HG02840 (cell line): ENCODE results near the gene SULT4A1.

Source experiments
- ATAC-seq: cut with Tn5 transposase; IDR thresholded peaks from one replicate; pipeline ENCODE4 v1.9.1; 2021; ENCODE audit warnings: mild to moderate bottlenecking, moderate library complexity, moderate number of reproducible peaks; ENCODE audit not compliant: unreplicated experiment, low FRiP score

The SULT4A1 gene

GRCh38 chr22:43847376-43848289 is 14.7 kb downstream of the SULT4A1 start:
- ATAC-seq, result no peak

GRCh38 chr22:43846966-43847365 is 15.3 kb downstream of the SULT4A1 start:
- no peak for ATAC-seq

- no peak for ATAC-seq
Observed at GRCh38 chr22:43845981-43846380, 16.3 kb downstream of the SULT4A1 start.

DNA sequence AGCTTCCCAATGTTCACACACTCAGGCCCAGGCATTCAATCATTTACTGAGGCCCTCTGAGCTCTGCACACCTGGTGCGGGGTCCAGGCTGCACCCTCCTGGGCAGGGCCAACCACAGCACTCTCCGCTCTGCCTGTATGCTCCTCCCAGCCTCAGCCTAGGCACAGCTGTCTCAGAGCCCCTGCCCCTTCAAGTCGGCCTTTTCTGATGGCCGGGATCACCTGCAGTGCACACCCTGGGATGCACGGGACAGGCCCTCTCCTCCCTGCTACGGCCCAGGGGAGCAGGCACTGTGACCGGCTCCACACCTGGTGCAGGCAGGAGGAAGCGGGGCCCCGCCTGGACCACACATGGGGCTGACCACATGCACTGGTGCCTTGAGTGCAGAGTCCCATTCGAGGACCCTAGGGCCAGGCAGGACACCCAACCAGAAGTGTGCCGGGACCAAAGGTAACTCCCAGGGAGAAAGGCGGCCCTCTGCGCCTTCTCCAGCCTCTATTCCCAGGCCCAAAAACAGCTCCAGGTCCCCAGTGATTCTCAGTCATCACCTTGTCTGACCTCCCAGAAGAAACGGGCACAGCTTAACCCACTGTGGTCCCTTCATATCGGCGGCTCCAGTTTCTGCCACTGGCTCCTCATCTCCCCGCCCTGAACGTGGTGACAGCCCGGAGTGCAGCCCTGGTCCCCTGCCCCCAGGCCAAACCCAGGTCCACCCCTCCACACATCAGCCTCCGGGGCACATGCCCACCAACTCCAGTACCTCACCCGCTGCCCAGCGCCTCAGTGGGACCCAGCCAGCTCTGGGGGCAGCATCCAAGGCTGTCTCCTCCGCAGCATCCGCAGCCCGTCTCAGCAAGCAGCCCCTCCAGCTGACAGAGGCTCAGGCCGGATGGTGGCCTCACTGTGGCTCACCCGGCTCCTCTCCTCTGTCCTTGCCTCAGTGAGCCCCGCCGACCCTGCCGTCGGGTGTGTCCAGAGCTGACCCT is 17.5 kb downstream of the SULT4A1 start:
- ATAC-seq, result no peak

GRCh38 chr22:43843783-43844530 is 18.4 kb downstream of the SULT4A1 start:
- ATAC-seq, result no peak

DNA sequence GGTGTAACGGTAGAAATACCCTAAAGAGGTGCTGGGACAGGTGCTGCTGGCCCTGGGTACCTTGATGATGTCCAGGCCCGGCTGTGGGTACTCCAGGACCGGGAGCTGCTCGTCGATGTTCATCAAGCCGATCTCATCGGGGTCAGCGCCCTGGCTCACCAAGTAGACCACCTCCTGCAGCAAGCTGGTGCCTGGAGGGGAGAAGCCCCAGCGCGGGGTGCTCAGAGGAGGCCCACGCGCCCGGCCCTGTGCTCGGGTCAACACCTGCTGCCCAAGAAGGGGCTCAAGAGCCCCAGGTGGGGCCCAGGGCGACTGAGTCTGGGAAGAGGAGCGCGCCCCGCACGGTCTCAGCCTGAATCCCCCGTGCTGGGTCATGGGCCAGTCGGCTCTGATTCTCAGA is 20.6 kb downstream of the SULT4A1 start:
- ATAC-seq, result no peak

- ATAC-seq, result no peak
Observed at GRCh38 chr22:43840851-43841250, 21.5 kb downstream of the SULT4A1 start.

DNA sequence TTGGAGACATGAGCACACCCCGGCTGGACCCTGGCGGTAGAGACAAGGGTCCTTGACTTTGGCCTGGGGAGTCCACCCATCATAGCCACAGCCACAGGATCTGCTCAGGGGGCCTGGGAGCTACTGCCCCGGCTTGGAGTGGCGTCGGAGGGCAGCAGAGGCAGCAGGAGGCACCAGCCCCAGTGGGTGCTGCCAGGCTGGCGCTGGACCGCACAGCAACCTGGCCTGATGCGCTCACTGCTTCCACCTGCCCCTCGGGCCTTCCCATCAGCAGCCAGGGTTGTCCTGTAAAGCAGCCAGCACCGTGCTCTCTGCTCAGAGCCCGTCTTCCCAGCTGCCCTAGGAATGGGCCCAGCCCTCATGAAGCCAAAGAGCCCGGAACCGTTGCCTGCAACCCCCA is 21.9 kb downstream of the SULT4A1 start:
- ATAC-seq, result no peak

GRCh38 chr22:43839781-43840180 is 22.5 kb downstream of the SULT4A1 start:
- ATAC-seq, result no peak

DNA sequence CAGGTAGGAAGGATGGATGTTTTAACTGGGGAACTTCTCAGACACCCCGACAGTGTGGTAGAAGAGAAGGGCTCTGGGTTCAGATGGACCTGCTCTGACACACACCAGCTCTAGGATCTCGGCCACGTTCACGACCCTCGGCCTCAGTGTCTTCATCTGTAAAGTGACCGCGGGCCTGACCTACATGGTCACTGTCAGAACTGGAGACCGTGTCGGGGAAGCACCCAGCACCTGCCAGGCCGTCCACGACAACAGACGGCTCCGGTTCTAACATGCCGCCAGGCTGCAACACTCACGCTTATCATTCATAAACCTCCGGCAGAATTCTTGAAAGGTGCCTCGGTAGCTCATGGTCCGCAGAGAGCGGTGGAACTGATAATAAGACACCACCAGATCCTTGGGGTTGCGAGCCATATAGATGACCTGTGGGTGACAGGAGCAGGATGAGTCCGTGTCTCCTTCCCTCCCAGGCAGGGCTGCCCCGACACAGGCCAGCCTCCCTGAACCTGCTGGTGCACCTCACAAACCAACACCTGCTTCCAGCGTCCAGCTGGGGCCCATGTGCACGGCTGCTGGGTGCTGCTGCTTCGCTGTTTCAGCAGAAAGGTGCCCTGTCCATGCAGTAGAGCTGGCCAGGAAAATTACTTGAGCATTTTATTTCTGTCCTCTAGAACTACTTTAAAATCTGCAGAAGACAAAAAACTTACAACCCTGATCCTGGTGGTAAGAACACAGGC is 23.6 kb downstream of the SULT4A1 start:
- no peak for ATAC-seq

DNA sequence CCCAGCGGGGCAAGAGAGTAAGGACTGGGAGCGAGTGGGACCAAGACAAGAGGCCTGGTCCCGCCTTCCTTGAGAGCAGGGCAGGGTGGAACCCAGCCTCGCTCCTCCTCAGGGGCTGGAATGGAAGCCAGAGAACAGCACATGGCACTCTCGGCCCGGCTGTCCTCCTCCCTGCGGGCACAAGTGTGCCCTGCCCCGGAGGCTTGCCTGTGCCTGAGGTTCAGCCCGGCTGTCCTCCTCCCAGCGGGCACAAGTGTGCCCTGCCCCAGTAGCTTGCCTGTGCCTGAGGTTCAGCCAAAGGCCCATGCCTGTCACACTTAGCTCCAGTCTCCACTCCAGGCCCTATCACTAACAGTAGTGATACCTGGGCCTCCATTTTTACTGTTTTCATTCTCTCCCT is 24.2 kb downstream of the SULT4A1 start:
- no peak for ATAC-seq

- no peak for ATAC-seq
Observed at GRCh38 chr22:43837666-43838065, 24.6 kb downstream of the SULT4A1 start.

DNA sequence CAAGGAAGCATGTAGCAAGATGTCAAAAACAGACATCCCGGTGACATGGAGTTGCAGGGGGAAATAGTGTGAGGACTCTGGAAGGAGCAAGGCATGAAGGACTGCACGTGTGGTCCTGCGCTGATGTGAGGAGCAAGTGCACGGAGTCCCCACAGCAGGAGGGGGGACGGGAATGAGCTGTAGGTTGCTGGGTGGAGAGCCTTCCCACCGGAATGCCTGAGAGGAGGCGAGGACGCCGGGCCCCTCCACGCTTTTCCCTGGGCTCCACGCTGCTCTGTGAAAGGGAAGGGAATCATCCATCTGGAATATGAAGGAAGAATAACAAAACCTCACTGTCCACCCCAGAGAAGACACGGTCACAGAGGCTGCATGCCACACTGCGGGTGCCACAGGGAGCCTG is 26.6 kb downstream of the SULT4A1 start:
- ATAC-seq, result no peak

DNA sequence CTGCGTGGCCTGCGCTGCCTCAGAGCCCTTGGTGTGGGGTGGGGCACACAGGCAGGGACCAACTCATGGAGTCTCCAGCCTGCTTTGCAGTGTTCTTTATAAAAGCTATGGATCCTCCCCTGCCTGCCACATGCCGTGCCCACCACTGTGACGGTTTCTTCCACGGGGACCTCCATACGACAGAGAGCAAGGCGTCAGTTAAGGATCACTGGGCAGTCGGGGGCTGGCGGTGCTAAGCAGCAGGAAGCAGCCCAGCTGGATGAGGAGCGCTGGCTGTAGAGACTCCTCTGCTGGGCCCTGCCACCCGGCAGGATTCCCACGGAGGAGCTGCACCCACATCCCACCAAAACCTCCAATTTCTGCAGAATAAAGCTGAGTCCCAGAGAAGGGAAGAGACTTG is 27.1 kb downstream of the SULT4A1 start:
- no peak for ATAC-seq

GRCh38 chr22:43833286-43834240 is 28.8 kb downstream of the SULT4A1 start:
- no peak for ATAC-seq

DNA sequence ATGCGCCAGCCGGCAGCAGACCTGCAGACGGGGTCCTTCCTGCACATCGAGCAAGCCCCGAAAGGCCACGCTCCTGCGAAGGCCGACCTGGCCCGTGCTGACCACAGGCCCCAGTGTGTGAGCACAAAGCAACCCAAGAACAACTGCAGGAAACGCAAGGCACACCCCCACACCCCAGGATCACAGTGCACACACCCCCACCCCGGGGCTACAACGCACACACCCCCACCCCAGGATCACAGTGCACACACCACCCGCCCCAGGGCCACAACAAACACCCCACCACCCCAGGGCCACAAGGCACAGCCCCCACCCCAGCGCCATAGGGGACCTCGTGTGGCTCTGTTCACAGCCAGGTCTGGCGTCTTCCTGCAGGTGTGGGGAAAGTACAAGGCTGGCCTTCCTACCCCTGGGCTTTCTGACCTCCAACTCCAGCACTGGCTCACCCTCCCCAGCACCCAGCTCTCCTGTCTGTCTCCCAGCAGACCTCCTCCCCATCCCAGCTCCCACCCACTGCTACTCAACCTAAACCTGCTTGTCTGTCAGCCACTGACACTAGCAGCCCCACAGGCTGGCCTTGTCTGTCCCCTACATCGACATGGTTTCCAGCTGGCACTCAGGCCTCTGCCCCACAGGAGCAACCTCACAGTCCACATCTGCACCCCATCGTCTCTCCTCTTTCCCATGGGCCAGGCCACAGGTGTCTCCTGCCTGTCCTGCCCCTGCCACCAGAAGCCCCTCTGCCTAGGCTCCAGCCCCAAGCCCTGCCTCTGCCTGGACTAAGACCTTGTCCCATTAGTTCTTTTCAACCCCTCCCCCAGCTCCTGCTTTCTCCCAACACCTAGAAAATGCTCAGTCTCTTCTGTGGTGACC is 29.7 kb downstream of the SULT4A1 start:
- ATAC-seq, result no peak

- no peak for ATAC-seq
Observed at GRCh38 chr22:43831561-43832392, 30.5 kb downstream of the SULT4A1 start.
